ENCODE results near the gene CCDC78. TPM values are rescaled to one million over a fixed set of nuclear protein-coding genes. Genes with fewer than 3 reads are reported as not detected.
A peak's percentile ranks its signal among the peaks of the same experiment; 100 is the strongest.

Gene CCDC78
- total RNA-seq, 2 experiments from 2014 or later: 4.6 to 5.7 TPM

- intact Hi-C loops (cut with micrococcal nuclease): no loop called here
- no peak overlapping the region for H3K4me3 Mint-ChIP-seq
- H3K27ac Mint-ChIP-seq: no peak overlapping the region
- TF ChIP-seq, protein P1, sequence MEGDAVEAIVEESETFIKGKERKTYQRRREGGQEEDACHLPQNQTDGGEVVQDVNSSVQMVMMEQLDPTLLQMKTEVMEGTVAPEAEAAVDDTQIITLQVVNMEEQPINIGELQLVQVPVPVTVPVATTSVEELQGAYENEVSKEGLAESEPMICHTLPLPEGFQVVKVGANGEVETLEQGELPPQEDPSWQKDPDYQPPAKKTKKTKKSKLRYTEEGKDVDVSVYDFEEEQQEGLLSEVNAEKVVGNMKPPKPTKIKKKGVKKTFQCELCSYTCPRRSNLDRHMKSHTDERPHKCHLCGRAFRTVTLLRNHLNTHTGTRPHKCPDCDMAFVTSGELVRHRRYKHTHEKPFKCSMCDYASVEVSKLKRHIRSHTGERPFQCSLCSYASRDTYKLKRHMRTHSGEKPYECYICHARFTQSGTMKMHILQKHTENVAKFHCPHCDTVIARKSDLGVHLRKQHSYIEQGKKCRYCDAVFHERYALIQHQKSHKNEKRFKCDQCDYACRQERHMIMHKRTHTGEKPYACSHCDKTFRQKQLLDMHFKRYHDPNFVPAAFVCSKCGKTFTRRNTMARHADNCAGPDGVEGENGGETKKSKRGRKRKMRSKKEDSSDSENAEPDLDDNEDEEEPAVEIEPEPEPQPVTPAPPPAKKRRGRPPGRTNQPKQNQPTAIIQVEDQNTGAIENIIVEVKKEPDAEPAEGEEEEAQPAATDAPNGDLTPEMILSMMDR (IDR thresholded peaks at IDR 0.05): no peak
- peaks cover 29% of the 10 kb centered on the region for H3K27me3 Mint-ChIP-seq
- ATAC-seq (no peak), DNase-seq (no peak)
- H3K36me3 Mint-ChIP-seq (ENCODE audit: low read depth): no peaks in the 10 kb centered on the region
- H3K4me1 Mint-ChIP-seq (ENCODE audit: low read depth): peaks cover 16% of the 10 kb centered on the region
- ChIA-PET POLR2A (interaction anchor here (2.6 kb wide), 1 partner anchor 9 kb away, joined by 7 read pairs; the partner anchor contains the start of gene WDR24), CTCF (no interaction called here)
- no peaks in the 10 kb centered on the region for H3K9me3 Mint-ChIP-seq
These were observed 27.2 kb downstream of the CCDC78 start for GRCh38 chr16:698911-699671.

DNA sequence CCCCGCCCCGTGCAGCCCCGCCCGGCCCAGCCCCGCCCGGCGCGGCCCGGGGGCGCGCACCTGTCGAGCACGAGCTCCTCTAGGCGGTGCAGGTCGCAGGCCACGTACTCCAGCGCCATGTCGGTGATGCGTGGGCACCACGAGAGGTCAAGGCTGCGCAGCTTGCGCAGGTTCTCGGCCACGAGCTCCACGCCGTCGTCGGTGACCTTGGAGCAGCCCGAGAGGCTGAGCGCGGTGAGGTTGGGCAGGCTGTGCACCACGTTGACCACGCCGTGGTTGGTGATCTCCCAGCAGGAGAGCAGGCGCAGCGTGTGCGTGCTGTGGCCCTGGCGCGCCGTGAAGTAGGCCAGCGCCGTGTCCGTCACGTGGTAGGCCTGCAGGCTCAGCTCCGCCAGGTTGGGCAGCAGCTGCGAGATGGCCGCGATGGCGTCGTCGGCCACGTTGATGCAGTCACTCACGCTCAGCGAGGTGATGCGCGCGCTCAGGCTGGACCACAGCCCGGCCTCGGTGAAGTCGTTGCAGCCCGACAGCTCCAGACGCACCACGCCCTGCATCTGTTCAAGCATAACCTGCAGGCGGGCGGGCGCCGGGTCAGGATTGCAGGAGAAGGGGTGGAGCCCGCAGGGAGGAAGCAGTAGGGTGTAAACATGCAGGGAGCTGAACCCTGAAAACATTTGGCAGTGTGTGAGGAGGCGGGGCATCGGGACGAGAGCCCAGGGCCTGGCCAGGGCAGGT is 30.7 kb downstream of the CCDC78 start:
- peak overlapping the region; percentile 75 for H3K27ac Mint-ChIP-seq
- peak; percentile 82 for ATAC-seq
- ChIA-PET CTCF (interaction anchor here (0.6 to 1.5 kb wide), 8 partner anchors 9 to 90 kb away, joined by 3 to 5 read pairs (median 3); partner anchors contain the start of genes CIAO3 and METRN), POLR2A (interaction anchor here (0.7 to 2.9 kb wide), 15 partner anchors 8 to 169 kb away, joined by 3 to 11 read pairs (median 4); partner anchors contain the start of genes ANTKMT, CCDC78, HAGHL and JMJD8)
- no peaks in the 10 kb centered on the region for H3K9me3 Mint-ChIP-seq
- H3K27me3 Mint-ChIP-seq: peaks cover 4% of the 10 kb centered on the region
- H3K36me3 Mint-ChIP-seq (ENCODE audit: low read depth): no peaks in the 10 kb centered on the region
- intact Hi-C loops (cut with micrococcal nuclease): no loop called here
- peak; percentile 79 for DNase-seq
- peak overlapping the region; percentile 78 for H3K4me3 Mint-ChIP-seq
- TF ChIP-seq, protein P1 (IDR thresholded peaks at IDR 0.05): no peak
- peaks cover 20% of the 10 kb centered on the region for H3K4me1 Mint-ChIP-seq (ENCODE audit: low read depth)

- intact Hi-C loops (cut with micrococcal nuclease): no loop called here
- ChIA-PET POLR2A (interaction anchor here (0.7 to 2.9 kb wide), 13 partner anchors 9 to 169 kb away, joined by 3 to 11 read pairs (median 4); partner anchors contain the start of genes ANTKMT, CCDC78, HAGHL and JMJD8), CTCF (interaction anchor here (0.8 to 1.5 kb wide), 6 partner anchors 9 to 90 kb away, joined by 3 to 5 read pairs (median 3); partner anchors contain the start of gene CIAO3)
- Mint-ChIP-seq H3K4me1 (ENCODE audit: low read depth) (peaks cover 20% of the 10 kb centered on the region), H3K27me3 (peaks cover 4% of the 10 kb centered on the region), H3K9me3 (no peaks in the 10 kb centered on the region), H3K27ac (no peak overlapping the region), H3K4me3 (peak overlapping the region; percentile 68), H3K36me3 (ENCODE audit: low read depth) (no peaks in the 10 kb centered on the region)
- no peak for ATAC-seq
- DNase-seq: no peak
- TF ChIP-seq, protein P1 (IDR thresholded peaks at IDR 0.05): no peak
These were observed 31.3 kb downstream of the CCDC78 start for GRCh38 chr16:694863-695354.

GRCh38 chr16:694187-694862 is 31.9 kb downstream of the CCDC78 start:
- TF ChIP-seq, protein P1 (IDR thresholded peaks at IDR 0.05): no peak
- ChIA-PET POLR2A (interaction anchor here (1.7 to 2.9 kb wide), 3 partner anchors 10 to 22 kb away, joined by 8 to 11 read pairs (median 11); partner anchors contain the start of genes JMJD8 and STUB1), CTCF (no interaction called here)
- H3K27ac Mint-ChIP-seq: no peak overlapping the region
- intact Hi-C loops (cut with micrococcal nuclease): no loop called here
- H3K9me3 Mint-ChIP-seq: no peaks in the 10 kb centered on the region
- peak; percentile 24 for DNase-seq
- H3K27me3 Mint-ChIP-seq: peaks cover 4% of the 10 kb centered on the region
- H3K36me3 Mint-ChIP-seq (ENCODE audit: low read depth): no peaks in the 10 kb centered on the region
- H3K4me1 Mint-ChIP-seq (ENCODE audit: low read depth): peaks cover 23% of the 10 kb centered on the region
- H3K4me3 Mint-ChIP-seq: peak overlapping the region; percentile 68
- no peak for ATAC-seq

Measured in activated CD8-positive, alpha-beta T cell treated with anti-CD3 and anti-CD28 coated beads for 36 hours (primary cell).